ENCODE results near the gene GBP3.

DNA sequence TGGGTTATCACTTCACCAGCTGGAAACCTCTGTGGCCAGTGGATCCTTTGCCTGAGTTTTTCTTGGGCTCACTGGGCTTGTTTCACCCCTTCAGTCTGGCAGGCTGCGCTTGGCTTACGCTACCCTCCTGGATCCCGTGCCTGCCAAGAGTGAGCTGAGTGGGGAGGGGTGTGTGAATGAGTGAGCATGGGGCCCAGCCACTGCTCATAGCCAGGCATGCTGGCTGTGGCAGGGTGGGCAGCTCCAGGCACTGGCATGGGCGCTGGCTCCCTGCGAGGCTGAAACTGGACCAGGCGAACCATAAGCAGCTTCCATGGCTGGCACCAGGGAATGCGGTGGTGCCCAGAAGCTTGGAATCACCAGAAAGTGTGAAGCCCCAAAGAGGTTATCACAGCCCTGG, 19.8 kb upstream of the GBP3 start:
- TF ChIP-seq CTCF (IDR thresholded peaks at IDR 0.05) (no peak), POLR2A (IDR thresholded peaks at IDR 0.05) (no peak), EP300 (IDR thresholded peaks at IDR 0.05) (no peak), POLR2AphosphoS5 (IDR thresholded peaks at IDR 0.05) (no peak)
